ENCODE data around the gene ASB10.

GRCh38 chr7:151228024-151228866, 41.2 kb upstream of the ASB10 start:
- no peak for TF ChIP-seq CTCF (IDR thresholded peaks at IDR 0.05)
- TF ChIP-seq REST (IDR thresholded peaks at IDR 0.05; ENCODE audit: insufficient read depth in 1 of 2, low read depth in 2 of 2, low read length in 1 of 2), result no peak
- TF ChIP-seq SIN3A (IDR thresholded peaks at IDR 0.05; ENCODE audit: borderline replicate concordance, insufficient read depth, low read depth, low read length), result no peak

All from Panc1 (cell line).